ENCODE measurements around the gene ATG16L2. TPM values are rescaled to one million over a fixed set of nuclear protein-coding genes. Genes with fewer than 3 reads are reported as not detected.
"Not testable (repeated sequence)": the region's sequence is repeated elsewhere in the genome, so short reads cannot be mapped to it uniquely, and the experiment has no call there.

Gene ATG16L2
- total RNA-seq, 1 donor from 2014 or later = 29.5 TPM

GRCh38 chr11:72778535-72779494 is 35.4 kb upstream of the ATG16L2 start:
- DNase-seq (ENCODE audit: low spot score) = no peak

- no peak for DNase-seq (ENCODE audit: low spot score)
Measured at GRCh38 chr11:72779495-72780128, 34.6 kb upstream of the ATG16L2 start.

GRCh38 chr11:72780296-72781062 is 33.7 kb upstream of the ATG16L2 start:
- no peak for DNase-seq (ENCODE audit: low spot score)

- no peak for DNase-seq (ENCODE audit: low spot score)
Measured at GRCh38 chr11:72781063-72781312, 33.2 kb upstream of the ATG16L2 start.

GRCh38 chr11:72781313-72782080 is 32.7 kb upstream of the ATG16L2 start:
- no peak for DNase-seq (ENCODE audit: low spot score)

GRCh38 chr11:72782081-72782920 is 31.9 kb upstream of the ATG16L2 start:
- no peak for DNase-seq (ENCODE audit: low spot score)

- no peak for DNase-seq (ENCODE audit: low spot score)
Measured at GRCh38 chr11:72783144-72783905, 30.9 kb upstream of the ATG16L2 start.

GRCh38 chr11:72784662-72785061 is 29.5 kb upstream of the ATG16L2 start:
- DNase-seq (ENCODE audit: low spot score) = no peak

GRCh38 chr11:72786305-72787215 is 27.7 kb upstream of the ATG16L2 start:
- no peak for DNase-seq (ENCODE audit: low spot score)

GRCh38 chr11:72787216-72788104 is 26.8 kb upstream of the ATG16L2 start:
- DNase-seq (ENCODE audit: low spot score) = no peak

- no peak for DNase-seq (ENCODE audit: low spot score)
Measured at GRCh38 chr11:72788241-72788640, 26.0 kb upstream of the ATG16L2 start.

- DNase-seq (ENCODE audit: low spot score) = no peak
Measured at GRCh38 chr11:72789493-72790131, 24.6 kb upstream of the ATG16L2 start.

- not testable (repeated sequence) for DNase-seq (ENCODE audit: low spot score)
Measured at GRCh38 chr11:72791228-72791627, 23.0 kb upstream of the ATG16L2 start.

GRCh38 chr11:72792437-72793021 is 21.7 kb upstream of the ATG16L2 start:
- no peak for DNase-seq (ENCODE audit: low spot score)

- no peak for DNase-seq (ENCODE audit: low spot score)
Measured at GRCh38 chr11:72793076-72793424, 21.2 kb upstream of the ATG16L2 start.
